Superior temporal gyrus (tissue), 1 donor: ENCODE measurements around the gene TTLL7.

ENCODE experiments used
- DNase-seq: peaks from one replicate; pipeline ENCODE4 v3.0.0-alpha.2; 2016; ENCODE audit errors: extremely low spot score

The TTLL7 gene

DNA sequence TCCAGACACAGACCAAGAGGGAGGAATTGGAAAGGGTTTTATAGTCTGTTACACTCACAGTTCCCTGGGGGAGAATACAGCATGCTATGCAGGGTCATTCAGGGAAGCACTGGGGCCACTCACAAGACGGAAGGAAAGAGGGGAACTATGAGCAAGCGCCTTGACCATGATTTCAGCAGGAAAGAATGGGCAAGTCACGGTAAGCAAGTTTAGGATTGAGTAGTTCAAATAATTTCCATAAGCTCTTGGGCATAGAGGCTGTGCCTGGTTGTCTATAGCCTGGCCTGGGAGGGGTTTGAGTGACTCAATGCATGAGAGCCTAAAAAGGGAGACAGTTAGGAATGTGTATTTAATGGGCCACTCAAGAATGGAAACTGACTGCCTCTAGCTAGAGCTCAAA, 176.7 kb downstream of the TTLL7 start:
- DNase-seq = no peak

DNA sequence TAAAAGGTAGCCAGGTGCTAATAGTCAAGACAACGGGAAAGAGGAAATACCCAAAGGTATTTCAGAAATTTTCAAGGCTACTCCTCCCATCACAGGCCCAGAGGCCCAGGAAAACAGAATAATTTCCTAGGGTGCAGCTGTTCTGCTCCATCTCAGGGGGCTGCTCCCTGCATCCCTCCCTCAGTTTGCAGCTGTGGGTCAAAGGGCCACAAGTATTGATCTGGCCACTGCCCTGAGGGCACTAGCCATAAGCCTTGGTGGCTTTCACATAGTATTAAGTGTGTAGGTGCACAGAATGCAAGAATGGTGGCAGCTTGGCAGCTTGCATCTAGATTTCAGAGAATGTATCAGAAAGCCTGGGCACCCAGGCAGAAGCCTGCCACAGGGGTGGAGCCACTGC, 179.5 kb downstream of the TTLL7 start:
- no peak for DNase-seq

DNA sequence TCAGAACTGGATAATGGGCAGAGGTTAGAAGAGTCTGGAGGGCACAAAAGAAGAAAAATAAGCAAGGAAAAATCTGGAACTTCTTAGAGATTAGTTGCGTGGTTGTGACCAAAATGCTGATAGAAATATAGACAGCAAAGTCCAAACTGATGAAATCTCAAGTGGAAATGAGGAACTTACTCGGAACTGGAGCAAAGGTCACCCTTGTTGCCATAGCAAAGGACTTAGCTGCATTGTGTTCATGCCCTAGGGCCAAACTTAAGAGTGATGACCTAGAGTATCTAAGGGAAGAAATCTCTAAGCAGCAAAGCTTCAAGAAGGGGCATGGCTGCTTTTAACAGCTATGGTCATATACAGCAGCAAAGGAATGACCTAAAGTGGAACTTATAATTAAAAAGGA, 180.0 kb downstream of the TTLL7 start:
- no peak for DNase-seq

DNA sequence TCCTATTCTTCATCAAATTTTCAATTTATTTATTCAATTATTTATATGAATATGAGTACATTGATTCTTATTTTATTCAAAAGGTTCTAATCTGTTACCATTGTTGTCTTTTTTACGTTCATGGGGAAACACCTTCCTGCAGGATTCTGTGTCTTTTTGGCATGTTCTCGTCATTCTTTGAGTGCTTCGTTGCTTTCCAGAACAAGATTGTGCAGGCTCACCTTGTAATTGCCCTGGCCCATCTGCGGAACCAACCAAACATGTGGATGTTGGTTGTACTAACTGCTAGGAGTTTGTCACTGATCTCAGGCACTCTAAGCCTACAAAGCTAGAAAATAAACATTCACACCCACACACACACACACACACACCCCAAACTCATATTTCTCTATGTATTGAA, 182.1 kb downstream of the TTLL7 start:
- no peak for DNase-seq

DNA sequence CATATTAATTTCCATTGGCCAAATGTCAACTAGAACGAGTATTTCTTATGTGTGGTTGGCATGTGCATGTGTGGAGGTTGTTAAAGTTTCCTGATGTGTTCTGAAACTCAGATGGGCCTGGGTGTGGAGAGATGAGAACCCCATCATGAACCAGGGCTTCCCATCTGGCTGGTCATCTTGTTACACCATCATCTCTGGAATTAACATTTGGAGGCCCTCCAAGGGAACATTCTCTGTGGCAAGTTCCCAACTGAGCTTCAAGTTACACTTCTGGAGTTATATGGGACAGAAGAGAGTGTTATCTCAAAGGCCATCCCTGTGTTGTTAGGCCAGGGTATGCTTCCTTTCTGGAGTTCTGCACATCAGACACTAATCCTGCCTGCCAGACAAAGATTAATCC, 183.6 kb downstream of the TTLL7 start:
- no peak for DNase-seq
